Fibroblast of skin of right biceps (primary cell): ENCODE measurements around the gene CHST5.
A peak's percentile ranks its signal among the peaks of the same experiment; 100 is the strongest.
"Not testable (repeated sequence)": the region's sequence is repeated elsewhere in the genome, so short reads cannot be mapped to it uniquely, and the experiment has no call there.

Experiments
- DNase-seq: peaks from one replicate; pipeline ENCODE4 v3.0.0-alpha.2; 2013

Gene CHST5

GRCh38 chr16:75548456-75548855, 12.5 kb upstream of the CHST5 start:
- DNase-seq: not testable (repeated sequence)

- no peak for DNase-seq
Measured at GRCh38 chr16:75546293-75546692, 10.4 kb upstream of the CHST5 start.

GRCh38 chr16:75545879-75546278, 10.0 kb upstream of the CHST5 start:
- not testable (repeated sequence) for DNase-seq

GRCh38 chr16:75542462-75542861, 6.6 kb upstream of the CHST5 start:
- DNase-seq: not testable (repeated sequence)

- no peak for DNase-seq
Measured at GRCh38 chr16:75541236-75541635, 5.3 kb upstream of the CHST5 start.

GRCh38 chr16:75538882-75539565, 3.1 kb upstream of the CHST5 start:
- not testable (repeated sequence) for DNase-seq

- DNase-seq: no peak
Measured at GRCh38 chr16:75537776-75538175, 1.9 kb upstream of the CHST5 start.

- DNase-seq: no peak
Measured at GRCh38 chr16:75535211-75535843, 581 bp downstream of the CHST5 start.

GRCh38 chr16:75534560-75535205, 1.2 kb downstream of the CHST5 start:
- DNase-seq: no peak

- no peak for DNase-seq
Measured at GRCh38 chr16:75532791-75533190, 3.1 kb downstream of the CHST5 start.

GRCh38 chr16:75532142-75532765, 3.7 kb downstream of the CHST5 start:
- no peak for DNase-seq

GRCh38 chr16:75529959-75530358, 5.9 kb downstream of the CHST5 start:
- DNase-seq: no peak

GRCh38 chr16:75529056-75529905, 6.6 kb downstream of the CHST5 start:
- no peak for DNase-seq

GRCh38 chr16:75527825-75528299, 8.0 kb downstream of the CHST5 start:
- DNase-seq: no peak

GRCh38 chr16:75526032-75526790, 9.7 kb downstream of the CHST5 start:
- DNase-seq: no peak

- no peak for DNase-seq
Measured at GRCh38 chr16:75519175-75519574, 16.7 kb downstream of the CHST5 start.

- not testable (repeated sequence) for DNase-seq
Measured at GRCh38 chr16:75516189-75516966, 19.5 kb downstream of the CHST5 start.

- DNase-seq: no peak
Measured at GRCh38 chr16:75514296-75514695, 21.6 kb downstream of the CHST5 start.

GRCh38 chr16:75506574-75506973, 29.3 kb downstream of the CHST5 start:
- DNase-seq: peak; percentile 80

GRCh38 chr16:75506107-75506506, 29.8 kb downstream of the CHST5 start:
- no peak for DNase-seq

- no peak for DNase-seq
Measured at GRCh38 chr16:75503801-75504200, 32.1 kb downstream of the CHST5 start.
